GM19240 (cell line): ENCODE data around the gene TCOF1.

Experiments
- DNase-seq: peaks from one replicate; pipeline ENCODE4 v3.0.0; 2011; ENCODE audit warnings: low spot score; ENCODE audit not compliant: insufficient read length

The TCOF1 gene

DNA sequence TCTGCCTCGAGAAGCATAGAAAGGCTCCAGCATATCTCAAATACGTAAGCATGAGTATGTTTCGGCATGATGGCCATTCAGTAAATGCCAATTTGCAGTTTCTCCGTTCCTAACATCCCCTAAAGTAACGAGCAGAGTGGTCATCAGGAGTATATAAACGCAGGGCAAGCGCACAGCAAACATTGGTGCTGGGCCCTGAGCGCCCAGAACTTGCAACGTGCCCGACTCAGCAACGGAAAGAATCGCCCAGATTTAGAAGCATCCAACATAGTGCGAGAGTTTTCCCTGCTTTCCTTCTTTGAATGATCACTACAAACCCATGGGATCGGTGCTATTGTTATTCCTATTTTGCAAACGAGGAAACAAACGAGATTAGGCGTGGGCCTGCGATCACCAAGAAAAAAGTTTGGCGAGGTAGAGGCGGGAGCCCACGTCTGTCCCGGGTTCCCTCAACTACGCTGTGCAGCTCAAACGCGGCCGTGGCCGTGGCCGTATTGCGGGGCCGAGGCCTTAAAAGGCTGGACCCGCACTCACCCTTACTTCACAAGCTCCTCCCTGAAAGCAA is 91.5 kb downstream of the TCOF1 start:
- DNase-seq, result no peak
